Cardiac septum (tissue), 1 donor: ENCODE results near the gene BARX1. TPM values are rescaled to one million over a fixed set of nuclear protein-coding genes. Genes with fewer than 3 reads are reported as not detected.
"Not testable (repeated sequence)": the region's sequence is repeated elsewhere in the genome, so short reads cannot be mapped to it uniquely, and the experiment has no call there.

Experiments
- DNase-seq: peaks from one replicate; pipeline ENCODE4 v3.0.0-alpha.2; 2020; ENCODE audit warnings: low spot score
- intact Hi-C: fragments of 100-400 bp; cut with DNase I; formaldehyde crosslinking; loops from one replicate; pipeline ENCODE4 v1.14.0; 2022
- long read RNA-seq: library from polyadenylated mRNA; unstranded; transcript quantifications from one replicate; pipeline ENCODE4 v2.0.0, GENCODE V29; 2021
- total RNA-seq: library from RNA; stranded (reverse); fragmentation: NEBNext Ultra II Directional; extraction: Animal tissue kit (Norgen Biotek cat#: 25700); gene quantifications from one replicate; pipeline ENCODE4 v1.2.1, GENCODE V29; 2021
- donor health status: DM: no; HTN: no; CAD: no.

The BARX1 gene
- total RNA-seq: 0.19 TPM
- long read RNA-seq: 0 reads

- no peak for DNase-seq
- intact Hi-C loops: no loop called here
These were observed at the start of gene BARX1 for GRCh38 chr9:93955111-93955980. BARX1 (minus strand) TSS chr9:93955355; CDS start chr9:93955146, 209 bp downstream.

GRCh38 chr9:94002316-94003140, 47.4 kb upstream of the BARX1 start:
- no peak for DNase-seq
- intact Hi-C loops: loop anchor here (5.0 kb wide), 1 partner anchor 320 kb away; no protein-coding TSS in a partner anchor

GRCh38 chr9:93996863-93997262, 41.7 kb upstream of the BARX1 start:
- no peak for DNase-seq
- intact Hi-C loops: no loop called here

- intact Hi-C loops: no loop called here
These were observed 41.2 kb upstream of the BARX1 start for GRCh38 chr9:93996367-93996766.

GRCh38 chr9:93994545-93994944, 39.4 kb upstream of the BARX1 start:
- intact Hi-C loops: no loop called here

More at GRCh38 chr9:93996367-93996766, 41.2 kb upstream of the BARX1 start:
- DNase-seq: no peak

GRCh38 chr9:93994132-93994531, 39.0 kb upstream of the BARX1 start:
- DNase-seq: no peak
- intact Hi-C loops: no loop called here

More at GRCh38 chr9:93994545-93994944, 39.4 kb upstream of the BARX1 start:
- no peak for DNase-seq

GRCh38 chr9:93992830-93993229, 37.7 kb upstream of the BARX1 start:
- intact Hi-C loops: no loop called here
- no peak for DNase-seq

GRCh38 chr9:93990448-93990847, 35.3 kb upstream of the BARX1 start:
- intact Hi-C loops: no loop called here
- no peak for DNase-seq

- DNase-seq: no peak
- intact Hi-C loops: no loop called here
These were observed 32.9 kb upstream of the BARX1 start for GRCh38 chr9:93988056-93988455.

GRCh38 chr9:93984860-93985259, 29.7 kb upstream of the BARX1 start:
- intact Hi-C loops: no loop called here
- no peak for DNase-seq

- no peak for DNase-seq
- intact Hi-C loops: no loop called here
These were observed 28.7 kb upstream of the BARX1 start for GRCh38 chr9:93983875-93984274.

GRCh38 chr9:93979721-93980120, 24.6 kb upstream of the BARX1 start:
- no peak for DNase-seq
- intact Hi-C loops: no loop called here

- DNase-seq: no peak
- intact Hi-C loops: no loop called here
These were observed 23.4 kb upstream of the BARX1 start for GRCh38 chr9:93978551-93978950.

GRCh38 chr9:93976973-93977372, 21.8 kb upstream of the BARX1 start:
- intact Hi-C loops: no loop called here
- no peak for DNase-seq

- intact Hi-C loops: no loop called here
These were observed 20.9 kb upstream of the BARX1 start for GRCh38 chr9:93976081-93976480.

GRCh38 chr9:93975262-93975661, 20.1 kb upstream of the BARX1 start:
- DNase-seq: no peak
- intact Hi-C loops: no loop called here

More at GRCh38 chr9:93976081-93976480, 20.9 kb upstream of the BARX1 start:
- no peak for DNase-seq

- no peak for DNase-seq
- intact Hi-C loops: no loop called here
These were observed 19.0 kb upstream of the BARX1 start for GRCh38 chr9:93974151-93974550.

GRCh38 chr9:93972655-93973054, 17.5 kb upstream of the BARX1 start:
- DNase-seq, intact Hi-C loops: not testable (repeated sequence)

- no peak for DNase-seq
- intact Hi-C loops: loop anchor here (10.0 kb wide), 1 partner anchor 144 kb away; no protein-coding TSS in a partner anchor
These were observed 14.1 kb upstream of the BARX1 start for GRCh38 chr9:93969328-93969661.
